Smooth muscle cell (in vitro differentiated cells): Measurements from ENCODE around the gene GLYR1. TPM values are rescaled to one million over a fixed set of nuclear protein-coding genes. Genes with fewer than 3 reads are reported as not detected.

ENCODE experiments used
- DNase-seq: peaks from one replicate; lab custom pipeline; 2025; ENCODE audit not compliant: unreplicated experiment; lab: John Stamatoyannopoulos, UW
- H2AFZ ChIP-seq: fragments of 200-600 bp; sonication (generic); 2 replicates; pipeline ENCODE4 v1.6.0; 2016; ENCODE audit warnings: antibody characterized with exemption, low read depth, mild to moderate bottlenecking
- H3F3A ChIP-seq: fragments of 200-600 bp; sonication (generic); 2 replicates; pipeline ENCODE4 v1.6.0; 2017; ENCODE audit warnings: antibody characterized with exemption, low read depth
- H3K27ac ChIP-seq: fragments of 200-600 bp; sonication (generic); 2 replicates; pipeline ENCODE4 v1.5.1; 2016; ENCODE audit warnings: low read depth, mild to moderate bottlenecking
- H3K27me3 ChIP-seq: fragments of 200-600 bp; sonication (generic); 2 replicates; pipeline ENCODE4 v1.6.1; 2016; ENCODE audit warnings: low read depth, mild to moderate bottlenecking
- H3K36me3 ChIP-seq: fragments of 200-600 bp; sonication (generic); 2 replicates; pipeline ENCODE4 v1.5.1; 2016; ENCODE audit warnings: low read depth
- H3K4me1 ChIP-seq: fragments of 200-600 bp; sonication (generic); 2 replicates; pipeline ENCODE4 v1.5.1; 2016; ENCODE audit warnings: low read depth
- H3K4me2 ChIP-seq: fragments of 200-600 bp; sonication (generic); 2 replicates; pipeline ENCODE4 v1.6.0; 2016; ENCODE audit warnings: mild to moderate bottlenecking
- H3K4me3 ChIP-seq: fragments of 200-600 bp; sonication (generic); 2 replicates; pipeline ENCODE4 v1.5.1; 2016; ENCODE audit warnings: mild to moderate bottlenecking
- H3K79me2 ChIP-seq: fragments of 200-600 bp; sonication (generic); 2 replicates; pipeline ENCODE4 v1.6.0; 2016; ENCODE audit warnings: low read depth, mild to moderate bottlenecking
- H3K9ac ChIP-seq: fragments of 200-600 bp; sonication (generic); 2 replicates; pipeline ENCODE4 v1.6.0; 2016; ENCODE audit warnings: low read depth
- H3K9me3 ChIP-seq: fragments of 200-600 bp; sonication (generic); replicated peaks from 2 replicates; pipeline ENCODE4 v1.5.1; 2016; ENCODE audit warnings: low read depth
- H4K20me1 ChIP-seq: fragments of 200-600 bp; sonication (generic); 2 replicates; pipeline ENCODE4 v1.6.0; 2016; ENCODE audit warnings: low read depth
- CTCF ChIP-seq: fragments of 200-600 bp; sonication (generic); IDR thresholded peaks from 2 replicates; pipeline ENCODE4 v1.5.1; 2017; ENCODE audit warnings: borderline replicate concordance, mild to moderate bottlenecking, antibody characterized with exemption; ENCODE audit not compliant: insufficient read depth, poor library complexity, severe bottlenecking
- WGBS: methylation state at CpG from one replicate; pipeline ENCODE4 v1.1.7; 2016; ENCODE audit warnings: low lambda C conversion rate; 5-methylcytosine and 5-hydroxymethylcytosine counted together
- polyA plus RNA-seq: library from polyadenylated mRNA; unstranded; fragments of >200 nt; fragmentation: Nextera tagmentation; extraction: Ambion mirVana; gene quantifications from 2 replicates; pipeline ENCODE4 v1.2.1, GENCODE V29; 2016
- total RNA-seq: library from RNA; depleted of rRNA; stranded (reverse); fragments of >200 nt; gene quantifications from 2 replicates; pipeline ENCODE4 v1.2.3, GENCODE V29; 2014

The GLYR1 gene
- total and polyA plus RNA-seq, 2 experiments from 2014 or later = 26.4 to 28.9 TPM

- DNase-seq = no peak
- Histone ChIP-seq H2AFZ (no peak overlapping the region), H3K27me3 (no peaks in the 10 kb centered on the region), H4K20me1 (peaks cover 55% of the 10 kb centered on the region), H3K36me3 (peaks cover 8% of the 10 kb centered on the region), H3K4me2 (no peak overlapping the region), H3K27ac (no peak overlapping the region), H3K4me1 (no peaks in the 10 kb centered on the region), H3F3A (peaks cover 11% of the 10 kb centered on the region), H3K9ac (no peak overlapping the region), H3K4me3 (no peak overlapping the region), H3K79me2 (peaks cover 14% of the 10 kb centered on the region), H3K9me3 (no peaks in the 10 kb centered on the region)
- no peak for TF ChIP-seq CTCF
- 89% methylated on average over 13 of the region's 13 CpGs for WGBS
Observed at GRCh38 chr16:4837733-4838501, 9.2 kb downstream of the GLYR1 start.

- H3K4me3 ChIP-seq = no peak overlapping the region
- peaks cover 11% of the 10 kb centered on the region for H3F3A ChIP-seq
- H2AFZ ChIP-seq = no peak overlapping the region
- WGBS = 100% methylated on average over 2 of the region's 2 CpGs
- H3K27ac ChIP-seq = no peak overlapping the region
- no peaks in the 10 kb centered on the region for H3K27me3 ChIP-seq
- no peak overlapping the region for H3K4me2 ChIP-seq
- H3K79me2 ChIP-seq = peaks cover 14% of the 10 kb centered on the region
- no peaks in the 10 kb centered on the region for H3K4me1 ChIP-seq
- DNase-seq = no peak
- H3K9me3 ChIP-seq = no peaks in the 10 kb centered on the region
- TF ChIP-seq CTCF = no peak
- no peak overlapping the region for H3K9ac ChIP-seq
- H3K36me3 ChIP-seq = peaks cover 13% of the 10 kb centered on the region
- peaks cover 54% of the 10 kb centered on the region for H4K20me1 ChIP-seq
Observed at GRCh38 chr16:4836727-4837126, 10.4 kb downstream of the GLYR1 start.

- 100% methylated on average over 1 of the region's 1 CpG for WGBS
- Histone ChIP-seq H3K4me3 (no peak overlapping the region), H3K9ac (no peak overlapping the region), H3F3A (no peaks in the 10 kb centered on the region), H3K4me2 (no peak overlapping the region), H2AFZ (no peak overlapping the region), H3K27me3 (no peaks in the 10 kb centered on the region), H4K20me1 (peaks cover 37% of the 10 kb centered on the region), H3K79me2 (peaks cover 14% of the 10 kb centered on the region), H3K36me3 (peaks cover 17% of the 10 kb centered on the region), H3K27ac (no peak overlapping the region), H3K9me3 (no peaks in the 10 kb centered on the region), H3K4me1 (no peaks in the 10 kb centered on the region)
- DNase-seq = no peak
- TF ChIP-seq CTCF = no peak
Observed at GRCh38 chr16:4833584-4833983, 13.5 kb downstream of the GLYR1 start.

DNA sequence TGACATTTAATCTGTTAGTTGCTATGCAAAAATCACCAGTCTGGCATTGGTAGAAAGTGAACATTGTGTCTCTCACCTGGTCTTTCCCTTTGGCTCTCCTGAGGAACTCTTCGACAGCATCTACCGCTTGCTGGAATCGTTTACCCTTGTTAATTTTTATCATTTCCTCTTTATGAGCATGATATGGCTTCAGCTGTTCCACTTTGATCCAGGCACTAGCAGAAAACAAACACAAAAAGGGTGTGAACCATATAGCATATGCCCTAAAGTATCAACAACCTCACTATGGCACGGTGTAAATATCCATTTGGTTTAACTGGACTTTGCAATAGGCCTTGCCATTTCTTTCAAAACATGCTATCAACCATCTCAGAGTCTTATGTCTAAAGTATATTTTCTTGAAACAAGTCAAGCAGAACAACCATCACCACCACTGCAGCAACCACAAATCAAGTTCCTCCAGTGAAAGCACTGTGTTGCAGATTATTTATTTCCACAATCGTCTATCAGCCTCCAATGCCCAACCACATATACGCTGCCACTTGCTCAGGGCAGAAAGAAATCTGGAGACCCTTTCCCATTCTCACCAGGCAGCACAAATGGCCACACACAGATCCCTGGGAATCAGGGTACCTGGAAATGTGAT lies 14.3 kb downstream of the GLYR1 start:
- no peaks in the 10 kb centered on the region for H3F3A ChIP-seq
- no peak overlapping the region for H3K4me3 ChIP-seq
- no peak overlapping the region for H3K9ac ChIP-seq
- H4K20me1 ChIP-seq = peaks cover 37% of the 10 kb centered on the region
- no peaks in the 10 kb centered on the region for H3K4me1 ChIP-seq
- 99% methylated on average over 6 of the region's 6 CpGs for WGBS
- no peak overlapping the region for H3K27ac ChIP-seq
- no peak for DNase-seq
- peaks cover 17% of the 10 kb centered on the region for H3K36me3 ChIP-seq
- H2AFZ ChIP-seq = no peak overlapping the region
- TF ChIP-seq CTCF = no peak
- no peaks in the 10 kb centered on the region for H3K9me3 ChIP-seq
- H3K4me2 ChIP-seq = no peak overlapping the region
- H3K79me2 ChIP-seq = peaks cover 14% of the 10 kb centered on the region
- no peaks in the 10 kb centered on the region for H3K27me3 ChIP-seq
